Neuron (in vitro differentiated cells): ENCODE data around the gene MAP1B.

Source experiments
- H2AFZ ChIP-seq: one replicate; pipeline ENCODE4 v1.6.1; 2013; ENCODE audit warnings: low read depth, mild to moderate bottlenecking, inconsistent platforms, low read length, moderate library complexity
- H3K27me3 ChIP-seq: one replicate; pipeline ENCODE4 v1.6.1; 2013; ENCODE audit warnings: low read length; ENCODE audit not compliant: insufficient read depth
- H3K36me3 ChIP-seq: one replicate; pipeline ENCODE4 v1.6.1; 2013; ENCODE audit warnings: low read length; ENCODE audit not compliant: insufficient read depth
- H3K4me1 ChIP-seq: one replicate; pipeline ENCODE4 v1.6.1; 2013; ENCODE audit warnings: low read length; ENCODE audit not compliant: insufficient read depth
- H3K4me3 ChIP-seq: 2 replicates; pipeline ENCODE4 v1.5.1; 2013; ENCODE audit warnings: mild to moderate bottlenecking, low read length, moderate library complexity
- H3K9me3 ChIP-seq: one replicate; pipeline ENCODE4 v1.6.1; 2013; ENCODE audit warnings: low read length

The MAP1B gene

GRCh38 chr5:72216756-72217155, 109.5 kb downstream of the MAP1B start:
- H3K9me3 ChIP-seq, result no peaks in the 10 kb centered on the region
- no peaks in the 10 kb centered on the region for H3K27me3 ChIP-seq
- peaks cover 39% of the 10 kb centered on the region for H3K36me3 ChIP-seq
- no peaks in the 10 kb centered on the region for H3K4me1 ChIP-seq
- H3K4me3 ChIP-seq, result no peak overlapping the region
- H2AFZ ChIP-seq, result no peak overlapping the region

GRCh38 chr5:72221099-72221498, 113.8 kb downstream of the MAP1B start:
- Histone ChIP-seq H3K9me3 (no peaks in the 10 kb centered on the region), H3K36me3 (peaks cover 80% of the 10 kb centered on the region)

DNA sequence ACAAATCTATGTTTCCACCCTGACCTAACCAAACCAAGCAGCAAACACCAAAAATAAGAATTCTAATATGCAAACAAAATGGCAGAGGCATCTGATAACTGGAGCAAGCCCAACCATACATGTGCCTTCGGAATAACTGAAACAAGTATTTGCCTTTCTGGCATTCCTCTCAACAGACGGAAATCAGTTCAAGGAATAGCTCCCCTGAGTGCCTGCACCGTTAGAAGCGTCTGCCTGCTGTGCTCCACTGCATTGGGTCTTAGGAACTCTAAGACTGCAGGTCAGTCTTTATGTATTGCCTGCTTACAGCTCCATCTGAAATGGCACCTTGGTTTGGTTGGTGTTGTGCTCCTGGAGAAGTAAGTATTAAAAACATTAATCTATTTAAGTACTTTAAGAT, 114.3 kb downstream of the MAP1B start:
- no peak overlapping the region for H3K4me3 ChIP-seq
- peaks cover 82% of the 10 kb centered on the region for H3K36me3 ChIP-seq
- peaks cover under 1% of the 10 kb centered on the region for H3K4me1 ChIP-seq
- H3K27me3 ChIP-seq, result no peaks in the 10 kb centered on the region
- H2AFZ ChIP-seq, result no peak overlapping the region
- H3K9me3 ChIP-seq, result no peaks in the 10 kb centered on the region

More at GRCh38 chr5:72221099-72221498, 113.8 kb downstream of the MAP1B start:
- Histone ChIP-seq H3K4me1 (no peaks in the 10 kb centered on the region), H3K27me3 (no peaks in the 10 kb centered on the region), H2AFZ (no peak overlapping the region), H3K4me3 (no peak overlapping the region)

GRCh38 chr5:72222521-72222920, 115.2 kb downstream of the MAP1B start:
- peaks cover 80% of the 10 kb centered on the region for H3K36me3 ChIP-seq

GRCh38 chr5:72223371-72223770, 116.1 kb downstream of the MAP1B start:
- Histone ChIP-seq H3K27me3 (no peaks in the 10 kb centered on the region), H3K4me3 (no peak overlapping the region), H2AFZ (no peak overlapping the region), H3K36me3 (peaks cover 72% of the 10 kb centered on the region), H3K9me3 (no peaks in the 10 kb centered on the region), H3K4me1 (peaks cover 12% of the 10 kb centered on the region)

More at GRCh38 chr5:72222521-72222920, 115.2 kb downstream of the MAP1B start:
- Histone ChIP-seq H3K4me1 (peaks cover 10% of the 10 kb centered on the region), H3K4me3 (no peak overlapping the region), H2AFZ (no peak overlapping the region), H3K9me3 (no peaks in the 10 kb centered on the region), H3K27me3 (no peaks in the 10 kb centered on the region)

DNA sequence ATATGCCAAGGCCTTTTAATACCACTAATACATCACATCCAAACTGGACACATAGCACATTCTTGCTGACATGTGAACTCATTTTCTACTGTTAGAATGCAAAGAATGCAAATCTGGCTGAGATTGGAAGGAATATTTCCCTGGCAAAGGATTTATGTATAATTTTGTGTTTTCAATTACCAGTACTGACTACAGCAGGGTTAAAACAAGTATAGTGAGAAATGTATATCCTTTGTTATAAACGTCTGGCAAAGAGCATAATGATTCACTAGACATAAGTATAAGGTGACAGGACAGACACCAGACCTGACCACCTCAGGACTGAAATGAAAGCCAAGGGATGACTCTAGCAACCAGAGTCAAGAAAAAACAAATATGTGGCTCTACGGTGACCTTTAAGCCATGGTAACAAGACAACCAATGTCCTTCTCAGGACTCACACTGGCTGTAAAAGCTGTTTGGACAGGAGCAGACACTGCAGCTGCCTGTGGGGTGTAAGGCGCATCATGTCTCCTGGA, 117.7 kb downstream of the MAP1B start:
- peaks cover 57% of the 10 kb centered on the region for H3K36me3 ChIP-seq
- peaks cover 21% of the 10 kb centered on the region for H3K4me1 ChIP-seq
- no peaks in the 10 kb centered on the region for H3K27me3 ChIP-seq
- no peak overlapping the region for H3K4me3 ChIP-seq
- no peak overlapping the region for H2AFZ ChIP-seq
- H3K9me3 ChIP-seq, result no peaks in the 10 kb centered on the region

DNA sequence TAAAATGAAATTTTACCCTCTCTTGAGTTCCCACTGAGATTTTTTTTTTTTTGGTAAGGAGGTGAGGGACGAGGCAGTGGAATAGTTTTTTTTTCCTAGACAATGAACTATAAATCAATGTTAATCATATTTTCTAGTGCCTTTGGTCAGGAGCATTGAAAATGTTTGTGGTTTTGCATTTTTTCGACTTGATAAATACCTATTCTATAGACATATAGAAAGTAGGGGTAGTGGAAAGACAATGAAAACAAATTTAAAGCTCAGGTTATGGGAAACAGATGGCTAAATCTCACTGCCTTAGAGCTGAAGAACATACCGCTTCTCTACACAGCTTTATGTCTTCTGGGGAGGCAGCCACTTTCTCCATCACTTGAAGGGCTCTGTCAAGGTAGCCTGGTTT, 118.5 kb downstream of the MAP1B start:
- Histone ChIP-seq H3K4me3 (no peak overlapping the region), H3K36me3 (peaks cover 56% of the 10 kb centered on the region), H3K27me3 (no peaks in the 10 kb centered on the region), H2AFZ (no peak overlapping the region), H3K9me3 (no peaks in the 10 kb centered on the region), H3K4me1 (peaks cover 21% of the 10 kb centered on the region)

DNA sequence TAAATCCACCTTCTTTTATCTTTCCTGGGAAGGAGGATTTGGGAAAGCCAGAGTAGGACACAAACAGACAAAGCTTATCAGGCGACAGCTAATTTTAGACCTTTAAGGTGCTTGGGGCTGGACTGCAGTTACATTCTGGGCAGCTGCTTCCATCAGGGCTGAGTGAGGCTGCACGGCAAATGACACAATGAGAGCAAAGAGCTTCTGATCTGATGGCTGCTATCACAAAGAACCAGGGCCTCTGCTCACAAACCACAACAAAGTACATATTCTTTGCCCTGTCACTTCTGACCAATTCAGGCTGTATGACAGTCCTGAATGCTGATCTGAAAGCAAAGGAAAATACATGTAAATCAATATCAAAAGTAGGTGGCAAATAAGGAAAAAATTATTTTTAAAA, 119.7 kb downstream of the MAP1B start:
- H2AFZ ChIP-seq, result no peak overlapping the region
- no peak overlapping the region for H3K4me3 ChIP-seq
- no peaks in the 10 kb centered on the region for H3K27me3 ChIP-seq
- peaks cover 26% of the 10 kb centered on the region for H3K4me1 ChIP-seq
- H3K36me3 ChIP-seq, result peaks cover 48% of the 10 kb centered on the region
- H3K9me3 ChIP-seq, result no peaks in the 10 kb centered on the region

- Histone ChIP-seq H3K27me3 (no peaks in the 10 kb centered on the region), H3K9me3 (no peaks in the 10 kb centered on the region), H3K4me3 (no peak overlapping the region), H2AFZ (no peak overlapping the region), H3K4me1 (peaks cover 40% of the 10 kb centered on the region), H3K36me3 (peaks cover 29% of the 10 kb centered on the region)
Measured at GRCh38 chr5:72228960-72229359, 121.7 kb downstream of the MAP1B start.

DNA sequence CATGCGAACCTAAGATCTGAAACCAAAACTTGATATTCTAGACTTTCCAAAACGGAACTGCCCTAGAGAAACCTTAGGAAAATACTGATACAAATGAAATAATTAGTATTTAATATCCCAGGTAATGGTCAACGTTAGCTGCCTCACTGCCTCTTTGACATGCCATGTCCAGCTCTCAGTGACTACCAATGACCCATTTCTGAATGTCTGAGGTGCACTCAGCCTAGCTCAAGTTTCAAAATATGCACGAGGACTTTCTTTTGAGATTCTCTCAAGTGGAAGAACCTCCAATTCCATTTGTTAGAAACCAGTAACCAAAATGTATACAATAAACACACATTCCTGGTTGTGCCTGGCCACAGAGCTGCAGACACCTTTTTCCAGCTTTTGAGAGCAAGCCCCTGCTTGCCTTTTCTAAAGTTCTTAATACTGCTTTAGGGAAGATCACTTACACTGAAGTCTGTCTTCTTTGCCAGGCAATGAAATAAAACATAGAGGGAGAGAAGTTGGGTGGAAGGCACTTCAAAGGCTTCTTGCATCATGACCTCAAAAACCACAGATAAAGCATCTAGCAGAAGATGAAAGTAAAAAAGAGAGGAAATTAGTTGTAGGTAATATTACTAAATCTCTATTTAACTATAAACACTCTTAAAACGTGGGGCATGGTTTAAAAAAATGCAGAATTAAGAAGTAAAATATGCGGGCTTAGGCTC, 124.9 kb downstream of the MAP1B start:
- Histone ChIP-seq H3K36me3 (peaks cover 16% of the 10 kb centered on the region), H2AFZ (no peak overlapping the region), H3K9me3 (no peaks in the 10 kb centered on the region), H3K4me1 (peaks cover 39% of the 10 kb centered on the region), H3K27me3 (no peaks in the 10 kb centered on the region), H3K4me3 (no peak overlapping the region)

GRCh38 chr5:72232838-72233237, 125.6 kb downstream of the MAP1B start:
- Histone ChIP-seq H2AFZ (no peak overlapping the region), H3K4me3 (no peak overlapping the region), H3K4me1 (peaks cover 33% of the 10 kb centered on the region), H3K9me3 (no peaks in the 10 kb centered on the region), H3K36me3 (peaks cover 22% of the 10 kb centered on the region), H3K27me3 (no peaks in the 10 kb centered on the region)

DNA sequence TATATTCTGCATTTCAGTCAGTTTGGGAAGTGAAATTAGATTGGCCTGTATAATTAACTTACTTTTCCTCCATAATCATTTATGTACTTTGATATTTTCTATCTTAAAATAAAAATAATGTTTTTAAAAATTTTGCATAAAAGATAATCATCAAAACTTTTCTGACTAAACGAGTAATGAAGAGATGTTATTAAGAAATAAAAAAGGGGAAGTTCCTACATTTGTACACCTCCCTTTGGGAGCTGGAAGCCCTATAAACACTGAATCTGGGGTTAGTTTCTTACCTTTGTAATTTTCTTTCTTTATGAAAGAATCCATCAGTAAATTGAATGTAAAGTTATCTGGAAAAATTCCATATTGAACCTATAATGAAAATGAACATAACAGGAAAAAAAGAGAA, 126.6 kb downstream of the MAP1B start:
- no peaks in the 10 kb centered on the region for H3K27me3 ChIP-seq
- H2AFZ ChIP-seq, result no peak overlapping the region
- no peak overlapping the region for H3K4me3 ChIP-seq
- no peaks in the 10 kb centered on the region for H3K9me3 ChIP-seq
- peaks cover 25% of the 10 kb centered on the region for H3K36me3 ChIP-seq
- peaks cover 32% of the 10 kb centered on the region for H3K4me1 ChIP-seq

DNA sequence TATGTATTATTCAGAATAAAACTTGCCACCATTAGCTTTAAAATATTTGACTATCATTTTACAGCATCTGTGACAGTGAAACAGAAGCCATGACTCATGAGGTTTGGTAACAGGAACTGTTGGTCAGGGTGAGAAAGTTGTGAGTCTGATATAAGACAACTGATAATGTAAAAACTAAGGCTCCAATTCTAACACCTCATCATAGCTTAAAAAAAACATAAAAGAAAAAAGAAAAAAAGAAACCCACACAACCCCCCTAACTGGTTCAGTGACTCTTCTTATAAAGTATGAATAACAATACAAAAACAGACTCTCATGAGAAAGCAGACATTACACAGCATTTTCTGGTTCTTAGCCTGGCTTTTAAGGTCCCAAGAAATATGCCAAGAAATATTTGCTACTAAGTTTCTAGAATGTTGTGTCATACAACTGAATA, 127.0 kb downstream of the MAP1B start:
- no peaks in the 10 kb centered on the region for H3K9me3 ChIP-seq
- H2AFZ ChIP-seq, result no peak overlapping the region
- H3K36me3 ChIP-seq, result peaks cover 25% of the 10 kb centered on the region
- H3K27me3 ChIP-seq, result no peaks in the 10 kb centered on the region
- H3K4me3 ChIP-seq, result no peak overlapping the region
- H3K4me1 ChIP-seq, result peaks cover 29% of the 10 kb centered on the region

DNA sequence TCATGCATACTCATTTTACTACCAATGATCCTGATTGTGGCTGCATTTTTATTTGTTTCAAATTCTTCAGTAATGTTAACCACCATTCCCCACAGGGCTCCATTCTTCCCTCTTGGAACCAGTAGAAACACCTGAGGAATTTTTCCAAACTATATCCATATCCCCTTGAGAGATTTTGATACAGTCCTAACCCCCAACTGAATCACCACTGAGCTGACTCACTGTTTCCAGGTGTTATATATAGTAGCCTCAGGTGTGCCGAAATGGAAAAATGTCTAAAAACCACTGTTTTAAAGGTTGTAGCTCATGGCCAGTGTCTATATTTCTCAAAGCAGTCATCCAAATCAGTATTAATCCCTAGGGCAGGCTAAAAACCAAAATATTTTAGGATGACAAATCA, 127.6 kb downstream of the MAP1B start:
- no peak overlapping the region for H2AFZ ChIP-seq
- H3K36me3 ChIP-seq, result peaks cover 25% of the 10 kb centered on the region
- H3K4me3 ChIP-seq, result no peak overlapping the region
- H3K9me3 ChIP-seq, result no peaks in the 10 kb centered on the region
- peaks cover 24% of the 10 kb centered on the region for H3K4me1 ChIP-seq
- H3K27me3 ChIP-seq, result no peaks in the 10 kb centered on the region
